ENCODE results near the gene HGD.
"Not testable (repeated sequence)": the region's sequence is repeated elsewhere in the genome, so short reads cannot be mapped to it uniquely, and the experiment has no call there.

HGD gene

DNA sequence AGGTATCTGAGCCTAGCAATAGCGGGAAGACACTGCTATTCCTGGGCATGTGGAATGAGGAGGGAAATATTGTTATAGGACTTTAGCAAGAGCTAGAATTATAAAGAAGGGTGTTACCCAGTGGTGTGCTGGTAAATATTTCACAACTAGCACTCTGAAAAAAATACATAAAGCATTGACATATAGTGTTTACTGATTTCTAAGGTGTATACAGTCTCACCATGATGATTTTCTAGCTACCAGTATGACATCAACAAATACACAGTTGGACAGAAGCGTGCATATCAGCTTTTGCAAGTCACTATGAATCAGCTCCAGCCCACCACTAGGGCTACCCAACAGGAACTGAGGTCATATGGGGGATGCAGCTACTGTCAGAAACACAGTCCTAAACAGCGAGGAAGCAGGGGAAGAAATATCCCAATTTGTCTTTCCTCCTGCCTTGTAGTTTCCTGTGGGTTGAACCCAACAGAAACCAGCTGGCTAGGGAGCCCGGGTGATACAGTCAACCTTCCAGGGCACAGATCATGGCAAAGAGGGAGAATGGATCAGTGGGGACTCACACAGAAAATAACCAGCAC, 39.6 kb downstream of the HGD start:
- Histone ChIP-seq H3K4me2 (no peak overlapping the region), H3K4me1 (ENCODE audit: low read depth, poor library complexity, severe bottlenecking) (no peaks in the 10 kb centered on the region), H3K27me3 (ENCODE audit: insufficient read depth, low read depth) (no peaks in the 10 kb centered on the region), H3K79me2 (ENCODE audit: insufficient read depth, low read depth) (no peaks in the 10 kb centered on the region), H3K36me3 (ENCODE audit: insufficient read depth) (no peaks in the 10 kb centered on the region), H4K20me1 (ENCODE audit: insufficient read depth) (no peaks in the 10 kb centered on the region), H2AFZ (ENCODE audit: low read depth) (no peak overlapping the region), H3K27ac (no peak overlapping the region), H3K9ac (no peak overlapping the region), H3K4me3 (IDR thresholded peaks at IDR 0.05; ENCODE audit: insufficient read depth, low read depth, low read length) (no peak overlapping the region)
- TF ChIP-seq, protein P1, sequence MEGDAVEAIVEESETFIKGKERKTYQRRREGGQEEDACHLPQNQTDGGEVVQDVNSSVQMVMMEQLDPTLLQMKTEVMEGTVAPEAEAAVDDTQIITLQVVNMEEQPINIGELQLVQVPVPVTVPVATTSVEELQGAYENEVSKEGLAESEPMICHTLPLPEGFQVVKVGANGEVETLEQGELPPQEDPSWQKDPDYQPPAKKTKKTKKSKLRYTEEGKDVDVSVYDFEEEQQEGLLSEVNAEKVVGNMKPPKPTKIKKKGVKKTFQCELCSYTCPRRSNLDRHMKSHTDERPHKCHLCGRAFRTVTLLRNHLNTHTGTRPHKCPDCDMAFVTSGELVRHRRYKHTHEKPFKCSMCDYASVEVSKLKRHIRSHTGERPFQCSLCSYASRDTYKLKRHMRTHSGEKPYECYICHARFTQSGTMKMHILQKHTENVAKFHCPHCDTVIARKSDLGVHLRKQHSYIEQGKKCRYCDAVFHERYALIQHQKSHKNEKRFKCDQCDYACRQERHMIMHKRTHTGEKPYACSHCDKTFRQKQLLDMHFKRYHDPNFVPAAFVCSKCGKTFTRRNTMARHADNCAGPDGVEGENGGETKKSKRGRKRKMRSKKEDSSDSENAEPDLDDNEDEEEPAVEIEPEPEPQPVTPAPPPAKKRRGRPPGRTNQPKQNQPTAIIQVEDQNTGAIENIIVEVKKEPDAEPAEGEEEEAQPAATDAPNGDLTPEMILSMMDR (conservative IDR thresholded peaks at IDR 0.05; ENCODE audit: low read depth, low read length), result no peak

DNA sequence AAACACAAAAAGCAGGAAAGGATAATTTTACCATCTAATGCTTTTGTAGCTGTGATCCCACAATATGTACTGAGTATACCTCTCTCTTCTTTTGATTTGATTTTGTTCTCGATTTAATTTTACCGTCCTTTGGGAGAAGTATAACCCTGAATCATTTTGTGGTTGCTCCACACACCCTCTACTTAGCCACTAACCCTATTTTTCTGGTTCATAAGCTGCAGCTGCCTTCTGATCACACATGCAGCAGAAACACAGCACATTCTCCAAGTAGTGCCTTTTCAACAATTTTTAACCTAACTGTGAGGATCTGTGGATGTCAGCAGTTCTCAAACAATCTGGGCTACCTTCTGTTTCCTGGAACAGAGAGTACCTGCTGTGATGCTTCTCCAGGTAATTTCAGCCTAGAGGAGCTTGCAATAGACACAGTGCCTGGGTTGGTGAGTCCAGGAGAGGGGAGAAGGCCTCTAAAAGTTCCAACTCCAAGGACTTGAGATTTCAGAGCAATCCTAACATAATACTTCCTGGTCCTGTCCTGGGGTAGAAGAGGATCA, 40.3 kb downstream of the HGD start:
- H3K27me3 ChIP-seq (ENCODE audit: insufficient read depth, low read depth), result no peaks in the 10 kb centered on the region
- H4K20me1 ChIP-seq (ENCODE audit: insufficient read depth), result no peaks in the 10 kb centered on the region
- H3K4me1 ChIP-seq (ENCODE audit: low read depth, poor library complexity, severe bottlenecking), result no peaks in the 10 kb centered on the region
- no peaks in the 10 kb centered on the region for H3K36me3 ChIP-seq (ENCODE audit: insufficient read depth)
- H3K9ac ChIP-seq, result no peak overlapping the region
- TF ChIP-seq, protein P1 (conservative IDR thresholded peaks at IDR 0.05; ENCODE audit: low read depth, low read length), result no peak
- no peak overlapping the region for H3K4me2 ChIP-seq
- no peak overlapping the region for H3K27ac ChIP-seq
- H3K79me2 ChIP-seq (ENCODE audit: insufficient read depth, low read depth), result no peaks in the 10 kb centered on the region
- no peak overlapping the region for H2AFZ ChIP-seq (ENCODE audit: low read depth)
- no peak overlapping the region for H3K4me3 ChIP-seq (IDR thresholded peaks at IDR 0.05; ENCODE audit: insufficient read depth, low read depth, low read length)

DNA sequence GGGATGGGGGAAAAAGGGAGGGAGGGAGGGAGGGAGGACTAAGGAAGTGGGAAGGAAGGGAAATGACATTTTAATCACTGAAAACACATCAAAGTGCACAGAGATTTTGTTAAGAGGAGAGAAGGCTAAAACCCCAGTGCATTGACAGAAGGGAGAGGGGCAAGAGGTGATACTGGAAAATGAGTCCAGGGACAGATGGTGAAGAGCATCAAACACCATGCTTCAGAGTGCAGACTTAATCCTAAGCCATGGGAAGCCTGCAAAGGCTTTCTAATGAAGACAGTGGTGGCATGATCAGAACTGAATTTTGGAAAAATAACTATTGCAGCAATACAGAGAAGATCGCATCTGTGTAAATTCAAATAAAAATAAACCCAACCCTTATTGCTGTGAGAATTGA, 41.8 kb downstream of the HGD start:
- Histone ChIP-seq H2AFZ (ENCODE audit: low read depth) (no peak overlapping the region), H3K4me1 (ENCODE audit: low read depth, poor library complexity, severe bottlenecking) (no peaks in the 10 kb centered on the region), H3K27me3 (ENCODE audit: insufficient read depth, low read depth) (no peaks in the 10 kb centered on the region), H3K79me2 (ENCODE audit: insufficient read depth, low read depth) (no peaks in the 10 kb centered on the region), H3K4me2 (no peak overlapping the region), H4K20me1 (ENCODE audit: insufficient read depth) (no peaks in the 10 kb centered on the region), H3K4me3 (IDR thresholded peaks at IDR 0.05; ENCODE audit: insufficient read depth, low read depth, low read length) (no peak overlapping the region), H3K27ac (no peak overlapping the region), H3K9ac (no peak overlapping the region), H3K36me3 (ENCODE audit: insufficient read depth) (no peaks in the 10 kb centered on the region)
- TF ChIP-seq, protein P1 (conservative IDR thresholded peaks at IDR 0.05; ENCODE audit: low read depth, low read length), result no peak

DNA sequence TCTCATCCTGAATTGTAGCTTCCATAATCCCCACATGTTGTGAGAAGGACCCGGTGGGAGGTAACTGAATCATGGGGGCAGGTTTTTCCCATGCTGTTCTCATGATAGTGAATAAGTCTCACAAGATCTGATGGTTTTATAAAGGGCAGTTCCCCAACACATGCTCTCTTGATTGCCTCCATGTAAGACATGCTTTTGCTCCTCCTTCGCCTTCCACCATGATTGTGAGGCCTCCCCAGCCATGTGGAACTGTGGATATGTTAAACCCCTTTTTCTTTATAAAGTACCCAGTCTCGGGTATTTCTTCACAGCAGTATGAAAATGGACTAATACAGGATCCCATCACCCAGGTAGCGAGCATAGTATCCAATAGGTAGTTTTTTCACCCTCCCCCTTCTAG, 43.2 kb downstream of the HGD start:
- H3K36me3 ChIP-seq (ENCODE audit: insufficient read depth); H3K4me2 ChIP-seq; H4K20me1 ChIP-seq (ENCODE audit: insufficient read depth); H3K27ac ChIP-seq; H3K9ac ChIP-seq; H3K79me2 ChIP-seq (ENCODE audit: insufficient read depth, low read depth); H3K4me3 ChIP-seq (IDR thresholded peaks at IDR 0.05; ENCODE audit: insufficient read depth, low read depth, low read length); H3K4me1 ChIP-seq (ENCODE audit: low read depth, poor library complexity, severe bottlenecking); H3K27me3 ChIP-seq (ENCODE audit: insufficient read depth, low read depth); H2AFZ ChIP-seq (ENCODE audit: low read depth): not testable (repeated sequence)

GRCh38 chr3:120637851-120638559, 44.0 kb downstream of the HGD start:
- H3K79me2 ChIP-seq (ENCODE audit: insufficient read depth, low read depth), result no peaks in the 10 kb centered on the region
- H3K4me1 ChIP-seq (ENCODE audit: low read depth, poor library complexity, severe bottlenecking), result no peaks in the 10 kb centered on the region
- H3K4me3 ChIP-seq (IDR thresholded peaks at IDR 0.05; ENCODE audit: insufficient read depth, low read depth, low read length), result no peak overlapping the region
- no peaks in the 10 kb centered on the region for H3K27me3 ChIP-seq (ENCODE audit: insufficient read depth, low read depth)
- no peaks in the 10 kb centered on the region for H4K20me1 ChIP-seq (ENCODE audit: insufficient read depth)
- H3K27ac ChIP-seq, result no peak overlapping the region
- no peak overlapping the region for H3K4me2 ChIP-seq
- TF ChIP-seq, protein P1 (conservative IDR thresholded peaks at IDR 0.05; ENCODE audit: low read depth, low read length), result no peak
- H3K36me3 ChIP-seq (ENCODE audit: insufficient read depth), result no peaks in the 10 kb centered on the region
- no peak overlapping the region for H3K9ac ChIP-seq
- H2AFZ ChIP-seq (ENCODE audit: low read depth), result no peak overlapping the region
